ENCODE measurements around the gene ST3GAL5. TPM values are rescaled to one million over a fixed set of nuclear protein-coding genes. Genes with fewer than 3 reads are reported as not detected.

ST3GAL5 gene
- total RNA-seq, 1 experiment from 2014 or later = 3.8 TPM

GRCh38 chr2:85866165-85866659, 22.6 kb downstream of the ST3GAL5 start:
- Mint-ChIP-seq H3K27ac (ENCODE audit: unreplicated experiment) (no peak overlapping the region), H3K36me3 (ENCODE audit: insufficient read depth, unreplicated experiment) (no peaks in the 10 kb centered on the region), H3K27me3 (ENCODE audit: unreplicated experiment) (peaks cover 33% of the 10 kb centered on the region), H3K4me1 (ENCODE audit: low read depth, unreplicated experiment) (no peaks in the 10 kb centered on the region), H3K9me3 (ENCODE audit: low read depth, unreplicated experiment) (no peaks in the 10 kb centered on the region), H3K4me3 (ENCODE audit: low read depth, unreplicated experiment) (no peak overlapping the region)
- CTCF ChIA-PET = interaction anchor here (1.0 kb wide), 1 partner anchor 130 kb away, joined by 3 read pairs; no protein-coding TSS in a partner anchor
- no TSS peak for BruUV-seq (replicated peaks)
- intact Hi-C loops (cut with micrococcal nuclease; ENCODE audit: unreplicated experiment) = no loop called here
- no peak for TF ChIP-seq CTCF (IDR thresholded peaks at IDR 0.05; ENCODE audit: unreplicated experiment)
- DNase-seq = no peak

- Mint-ChIP-seq H3K36me3 (ENCODE audit: insufficient read depth, unreplicated experiment) (no peaks in the 10 kb centered on the region), H3K27me3 (ENCODE audit: unreplicated experiment) (peaks cover 29% of the 10 kb centered on the region), H3K4me3 (ENCODE audit: low read depth, unreplicated experiment) (no peak overlapping the region), H3K9me3 (ENCODE audit: low read depth, unreplicated experiment) (no peaks in the 10 kb centered on the region), H3K27ac (ENCODE audit: unreplicated experiment) (no peak overlapping the region), H3K4me1 (ENCODE audit: low read depth, unreplicated experiment) (no peaks in the 10 kb centered on the region)
- DNase-seq = no peak
- CTCF ChIA-PET = interaction anchor here (1.0 kb wide), 1 partner anchor 131 kb away, joined by 3 read pairs; no protein-coding TSS in a partner anchor
- no peak for TF ChIP-seq CTCF (IDR thresholded peaks at IDR 0.05; ENCODE audit: unreplicated experiment)
- no TSS peak for BruUV-seq (replicated peaks)
- intact Hi-C loops (cut with micrococcal nuclease; ENCODE audit: unreplicated experiment) = no loop called here
Observed at GRCh38 chr2:85865539-85866164, 23.1 kb downstream of the ST3GAL5 start.

GRCh38 chr2:85864654-85865053, 24.1 kb downstream of the ST3GAL5 start:
- Mint-ChIP-seq H3K36me3 (ENCODE audit: insufficient read depth, unreplicated experiment) (no peaks in the 10 kb centered on the region), H3K4me1 (ENCODE audit: low read depth, unreplicated experiment) (no peaks in the 10 kb centered on the region), H3K27ac (ENCODE audit: unreplicated experiment) (no peak overlapping the region), H3K4me3 (ENCODE audit: low read depth, unreplicated experiment) (no peak overlapping the region), H3K27me3 (ENCODE audit: unreplicated experiment) (peaks cover 30% of the 10 kb centered on the region), H3K9me3 (ENCODE audit: low read depth, unreplicated experiment) (no peaks in the 10 kb centered on the region)
- intact Hi-C loops (cut with micrococcal nuclease; ENCODE audit: unreplicated experiment) = no loop called here
- CTCF ChIA-PET = no interaction called here
- TF ChIP-seq CTCF (IDR thresholded peaks at IDR 0.05; ENCODE audit: unreplicated experiment) = no peak
- DNase-seq = no peak
- BruUV-seq (replicated peaks) = no TSS peak

GRCh38 chr2:85862426-85862825, 26.4 kb downstream of the ST3GAL5 start:
- BruUV-seq (replicated peaks) = no TSS peak
- H3K9me3 Mint-ChIP-seq (ENCODE audit: low read depth, unreplicated experiment) = no peaks in the 10 kb centered on the region
- H3K4me3 Mint-ChIP-seq (ENCODE audit: low read depth, unreplicated experiment) = no peak overlapping the region
- DNase-seq = no peak
- intact Hi-C loops (cut with micrococcal nuclease; ENCODE audit: unreplicated experiment) = no loop called here
- peaks cover 43% of the 10 kb centered on the region for H3K27me3 Mint-ChIP-seq (ENCODE audit: unreplicated experiment)
- H3K4me1 Mint-ChIP-seq (ENCODE audit: low read depth, unreplicated experiment) = no peaks in the 10 kb centered on the region
- H3K27ac Mint-ChIP-seq (ENCODE audit: unreplicated experiment) = no peak overlapping the region
- no peak for TF ChIP-seq CTCF (IDR thresholded peaks at IDR 0.05; ENCODE audit: unreplicated experiment)
- no peaks in the 10 kb centered on the region for H3K36me3 Mint-ChIP-seq (ENCODE audit: insufficient read depth, unreplicated experiment)
- CTCF ChIA-PET = no interaction called here
